HG02642 (cell line): ENCODE results near the gene BTG2.
"Not testable (repeated sequence)": the region's sequence is repeated elsewhere in the genome, so short reads cannot be mapped to it uniquely, and the experiment has no call there.

Source experiments
- ATAC-seq: cut with Tn5 transposase; IDR thresholded peaks from one replicate; pipeline ENCODE4 v1.9.1; 2021; ENCODE audit warnings: mild to moderate bottlenecking; ENCODE audit not compliant: unreplicated experiment, poor library complexity

Gene BTG2

GRCh38 chr1:203304919-203305808, at the start of gene BTG2:
BTG2 (plus strand) TSS chr1:203305519; CDS start chr1:203305607, 88 bp downstream.
- ATAC-seq, result peak; percentile 72

- not testable (repeated sequence) for ATAC-seq
These were observed 48.7 kb upstream of the BTG2 start for GRCh38 chr1:203256636-203257035.

- no peak for ATAC-seq
These were observed 41.8 kb upstream of the BTG2 start for GRCh38 chr1:203263496-203263895.

- no peak for ATAC-seq
These were observed 41.2 kb upstream of the BTG2 start for GRCh38 chr1:203264052-203264501.

GRCh38 chr1:203265541-203265940, 39.8 kb upstream of the BTG2 start:
- ATAC-seq, result no peak

GRCh38 chr1:203266140-203266539, 39.2 kb upstream of the BTG2 start:
- ATAC-seq, result not testable (repeated sequence)

GRCh38 chr1:203267347-203267846, 37.9 kb upstream of the BTG2 start:
- ATAC-seq, result peak; percentile 67

- ATAC-seq, result peak; percentile 5
These were observed 37.4 kb upstream of the BTG2 start for GRCh38 chr1:203267912-203268311.

- ATAC-seq, result no peak
These were observed 36.2 kb upstream of the BTG2 start for GRCh38 chr1:203268901-203269653.

- no peak for ATAC-seq
These were observed 35.7 kb upstream of the BTG2 start for GRCh38 chr1:203269654-203270020.

- no peak for ATAC-seq
These were observed 34.9 kb upstream of the BTG2 start for GRCh38 chr1:203270448-203270847.

GRCh38 chr1:203271018-203271743, 34.1 kb upstream of the BTG2 start:
- peak; percentile 30 for ATAC-seq

GRCh38 chr1:203271962-203272632, 33.2 kb upstream of the BTG2 start:
- ATAC-seq, result no peak

GRCh38 chr1:203272633-203273205, 32.6 kb upstream of the BTG2 start:
- ATAC-seq, result no peak

- peak; percentile 63 for ATAC-seq
These were observed 32.0 kb upstream of the BTG2 start for GRCh38 chr1:203273206-203273868.

GRCh38 chr1:203273869-203274602, 31.3 kb upstream of the BTG2 start:
- ATAC-seq, result no peak

GRCh38 chr1:203274603-203275381, 30.5 kb upstream of the BTG2 start:
- no peak for ATAC-seq
